BJ (cell line): ENCODE results near the gene GRIK3. TPM values are rescaled to one million over a fixed set of nuclear protein-coding genes. Genes with fewer than 3 reads are reported as not detected.
"Not testable (repeated sequence)": the region's sequence is repeated elsewhere in the genome, so short reads cannot be mapped to it uniquely, and the experiment has no call there.

Experiments used
- CTCF ChIA-PET: fragments of 350-600 bp; formaldehyde crosslinking; extraction: SDS; loops from one replicate; lab custom pipeline; 2021; ENCODE audit warnings: antibody characterized with exemption, inconsistent platforms; lab: Yijun Ruan, JAX
- POLR2A ChIA-PET: fragments of 300-600 bp; sonication (Branson Sonifier 250); formaldehyde crosslinking; extraction: SDS; loops from one replicate; lab custom pipeline; 2021; ENCODE audit warnings: antibody characterized with exemption; lab: Charles Lee
- DNase-seq: peaks from one replicate; pipeline ENCODE4 v3.0.0-alpha.2; 2011; ENCODE audit warnings: low read depth
- H3K27me3 ChIP-seq: 2 replicates; pipeline ENCODE4 v1.6.0; 2011; ENCODE audit warnings: low read length; ENCODE audit not compliant: control insufficient read depth, insufficient read depth
- H3K36me3 ChIP-seq: 2 replicates; pipeline ENCODE4 v1.5.1; 2011; ENCODE audit warnings: low read length; ENCODE audit not compliant: control insufficient read depth, insufficient read depth
- H3K4me3 ChIP-seq: 2 replicates; pipeline ENCODE4 v1.5.1; 2011; ENCODE audit warnings: low read depth, mild to moderate bottlenecking, control low read depth, low read length
- CTCF ChIP-seq: IDR thresholded peaks from 2 replicates; pipeline ENCODE4 v1.5.1; 2011; ENCODE audit warnings: low read depth, mild to moderate bottlenecking, control low read depth, inconsistent platforms, low read length, moderate library complexity; ENCODE audit not compliant: insufficient read depth
- polyA plus RNA-seq: library from polyadenylated mRNA; depleted of rRNA; stranded (reverse); fragments of >200 nt; gene quantifications from 2 replicates; pipeline ENCODE4 v1.2.3, GENCODE V29; 2011

Gene GRIK3
- polyA plus RNA-seq, 1 experiment: not detected

- ChIA-PET CTCF (no interaction called here), POLR2A (no interaction called here)
- Histone ChIP-seq H3K27me3 (no peaks in the 10 kb centered on the region), H3K36me3 (no peaks in the 10 kb centered on the region), H3K4me3 (no peak overlapping the region)
- DNase-seq: no peak
- TF ChIP-seq CTCF: no peak
These were observed 262.5 kb downstream of the GRIK3 start for GRCh38 chr1:36771660-36772284.

GRCh38 chr1:36771240-36771639 is 263.1 kb downstream of the GRIK3 start:
- CTCF ChIA-PET: no interaction called here
- no peak for TF ChIP-seq CTCF

GRCh38 chr1:36769886-36770830 is 264.2 kb downstream of the GRIK3 start:
- ChIA-PET CTCF (no interaction called here), POLR2A (no interaction called here)
- H3K36me3 ChIP-seq: no peaks in the 10 kb centered on the region
- no peak for TF ChIP-seq CTCF
- no peaks in the 10 kb centered on the region for H3K27me3 ChIP-seq
- no peak overlapping the region for H3K4me3 ChIP-seq
- DNase-seq: no peak

More at GRCh38 chr1:36771240-36771639, 263.1 kb downstream of the GRIK3 start:
- Histone ChIP-seq H3K36me3 (no peaks in the 10 kb centered on the region), H3K4me3 (no peak overlapping the region), H3K27me3 (no peaks in the 10 kb centered on the region)
- no peak for DNase-seq
- POLR2A ChIA-PET: no interaction called here

GRCh38 chr1:36768486-36769178 is 265.7 kb downstream of the GRIK3 start:
- Histone ChIP-seq H3K27me3 (no peaks in the 10 kb centered on the region), H3K36me3 (no peaks in the 10 kb centered on the region), H3K4me3 (no peak overlapping the region)
- TF ChIP-seq CTCF: no peak
- ChIA-PET CTCF (no interaction called here), POLR2A (no interaction called here)
- DNase-seq: no peak

GRCh38 chr1:36767429-36767828 is 266.9 kb downstream of the GRIK3 start:
- POLR2A ChIA-PET, H3K27me3 ChIP-seq, DNase-seq, H3K4me3 ChIP-seq, CTCF ChIA-PET, H3K36me3 ChIP-seq: not testable (repeated sequence)
